ENCODE results near the gene NSUN3. TPM values are rescaled to one million over a fixed set of nuclear protein-coding genes. Genes with fewer than 3 reads are reported as not detected.
"Not testable (repeated sequence)": the region's sequence is repeated elsewhere in the genome, so short reads cannot be mapped to it uniquely, and the experiment has no call there.

Gene NSUN3
- polyA plus RNA-seq (ENCODE audit: insufficient read depth in 1 of 5, insufficient read length in 5 of 5, low replicate concordance in 1 of 5): 10 to 100 TPM; 10.2 to 20.1 (median 18.6) TPM
- long read RNA-seq, donor 1, partial matches to known transcripts: 0 of 2 reads
- long read RNA-seq, donor 1, other reads (novel, unspliced or antisense): 0 of 2 reads
- long read RNA-seq, donor 2, partial matches to known transcripts: 0 of 1 reads
- long read RNA-seq, donor 2, other reads (novel, unspliced or antisense): 0 of 1 reads
- long read RNA-seq, donor 3: 0 reads
- long read RNA-seq, donor 4, partial matches to known transcripts: 0 of 5 reads
- long read RNA-seq, donor 4, other reads (novel, unspliced or antisense): 0 of 5 reads
- long read RNA-seq, donor 5, transcript NSUN3-201 (6 exons, 3,289 nt): major isoform, 5 of 6 reads
- long read RNA-seq, donor 5, partial matches to known transcripts: 0 of 6 reads
- long read RNA-seq, donor 5, other reads (novel, unspliced or antisense): 0 of 6 reads
- long read RNA-seq, donor 6, partial matches to known transcripts: 7 of 15 reads
- long read RNA-seq, donor 6, other reads (novel, unspliced or antisense): 0 of 15 reads
- long read RNA-seq, donor 7, partial matches to known transcripts: 0 of 1 reads
- long read RNA-seq, donor 7, other reads (novel, unspliced or antisense): 0 of 1 reads
- long read RNA-seq, donor 8, partial matches to known transcripts: 0 of 3 reads
- long read RNA-seq, donor 8, other reads (novel, unspliced or antisense): 0 of 3 reads

- DNase-seq: peak; percentile 94 to 96
These were observed at the start of gene NSUN3, which contains the start of gene DHFR2 for GRCh38 chr3:94062513-94063404. NSUN3 (plus strand) TSS chr3:94063061; CDS start chr3:94063127, 66 bp downstream. DHFR2 (minus strand) TSS chr3:94062916; CDS start chr3:94061511, 1,405 bp downstream.

- no peak for DNase-seq
These were observed 47.8 kb upstream of the NSUN3 start for GRCh38 chr3:94015025-94015424.

GRCh38 chr3:94019659-94020058 is 43.2 kb upstream of the NSUN3 start:
- DNase-seq: no peak

- no peak for DNase-seq
These were observed 42.6 kb upstream of the NSUN3 start for GRCh38 chr3:94020293-94020692.

GRCh38 chr3:94024385-94024784 is 38.5 kb upstream of the NSUN3 start:
- DNase-seq: no peak

- no peak for DNase-seq
These were observed 36.2 kb upstream of the NSUN3 start for GRCh38 chr3:94026623-94027022.

GRCh38 chr3:94028093-94028837 is 34.6 kb upstream of the NSUN3 start, which contains the start of gene STX19:
STX19 (minus strand) TSS chr3:94028597; CDS start chr3:94015269, 13,328 bp downstream.
- peak; percentile 55 to 61 for DNase-seq

GRCh38 chr3:94036909-94037507 is 25.9 kb upstream of the NSUN3 start:
- DNase-seq: no peak

- no peak for DNase-seq
These were observed 19.6 kb upstream of the NSUN3 start for GRCh38 chr3:94043285-94043684.

GRCh38 chr3:94044100-94044936 is 18.5 kb upstream of the NSUN3 start:
- DNase-seq: not testable (repeated sequence)

GRCh38 chr3:94046533-94046932 is 16.3 kb upstream of the NSUN3 start:
- no peak for DNase-seq

- DNase-seq: no peak
These were observed 13.6 kb upstream of the NSUN3 start for GRCh38 chr3:94049267-94049666.

GRCh38 chr3:94050546-94050945 is 12.3 kb upstream of the NSUN3 start:
- no peak for DNase-seq

- DNase-seq: no peak
These were observed 1.6 kb upstream of the NSUN3 start for GRCh38 chr3:94061297-94061696.

GRCh38 chr3:94063496-94064119 is 747 bp downstream of the NSUN3 start:
- DNase-seq: no peak

GRCh38 chr3:94064243-94064860 is 1.5 kb downstream of the NSUN3 start:
- no peak for DNase-seq

GRCh38 chr3:94065122-94065521 is 2.3 kb downstream of the NSUN3 start:
- DNase-seq: no peak

- DNase-seq: no peak
These were observed 3.1 kb downstream of the NSUN3 start for GRCh38 chr3:94065819-94066480.
